NCI-H524 treated with DMSO at 0.1 percent for 48 hours (cell line): Measurements from ENCODE around the gene PIP5K1A.
"Not testable (repeated sequence)": the region's sequence is repeated elsewhere in the genome, so short reads cannot be mapped to it uniquely, and the experiment has no call there.

Source experiments
- DNase-seq: peaks from one replicate; lab custom pipeline; 2025; lab: John Stamatoyannopoulos, UW

The PIP5K1A gene

GRCh38 chr1:151198254-151199127, at the start of gene PIP5K1A:
Gene PIP5K1A, plus strand, starts transcription at chr1:151198552. Its CDS starts 445 bp downstream, at chr1:151198997.
- peak; percentile 84 for DNase-seq

GRCh38 chr1:151156515-151156819, 41.9 kb upstream of the PIP5K1A start, which contains the start of gene TNFAIP8L2:
Gene TNFAIP8L2, plus strand, starts transcription at chr1:151156649. Its CDS starts 2,049 bp downstream, at chr1:151158698.
- DNase-seq = no peak

GRCh38 chr1:151157067-151157531, 41.3 kb upstream of the PIP5K1A start:
- no peak for DNase-seq

GRCh38 chr1:151158326-151158725, 40.0 kb upstream of the PIP5K1A start:
- DNase-seq = no peak

GRCh38 chr1:151158751-151159251, 39.6 kb upstream of the PIP5K1A start:
- no peak for DNase-seq

GRCh38 chr1:151159373-151159772, 39.0 kb upstream of the PIP5K1A start:
- DNase-seq = no peak

- no peak for DNase-seq
These were observed 33.5 kb upstream of the PIP5K1A start for GRCh38 chr1:151164732-151165280.

GRCh38 chr1:151165281-151165737, 33.0 kb upstream of the PIP5K1A start:
- peak; percentile 78 for DNase-seq

- DNase-seq = peak; percentile 94
These were observed 32.4 kb upstream of the PIP5K1A start, which contains the start of the genes LYSMD1 and SCNM1 for GRCh38 chr1:151165738-151166504. Gene LYSMD1, minus strand, starts transcription at chr1:151165902. Its CDS starts 644 bp downstream, at chr1:151165258. Gene SCNM1, plus strand, starts transcription at chr1:151166144. Its CDS starts 9 bp downstream, at chr1:151166153.

GRCh38 chr1:151166505-151166956, 31.8 kb upstream of the PIP5K1A start:
- no peak for DNase-seq

GRCh38 chr1:151167116-151167515, 31.2 kb upstream of the PIP5K1A start:
- no peak for DNase-seq

GRCh38 chr1:151171190-151171589, 27.2 kb upstream of the PIP5K1A start:
- no peak for DNase-seq

GRCh38 chr1:151175041-151175741, 23.2 kb upstream of the PIP5K1A start:
- no peak for DNase-seq

GRCh38 chr1:151175863-151176262, 22.5 kb upstream of the PIP5K1A start, which contains the start of gene TMOD4:
Gene TMOD4, minus strand, starts transcription at chr1:151175981. Its CDS starts 1,106 bp downstream, at chr1:151174875.
- DNase-seq = no peak

- DNase-seq = no peak
These were observed 21.8 kb upstream of the PIP5K1A start for GRCh38 chr1:151176514-151177045.

GRCh38 chr1:151184211-151184610, 14.1 kb upstream of the PIP5K1A start:
- no peak for DNase-seq

GRCh38 chr1:151187205-151187604, 11.1 kb upstream of the PIP5K1A start:
- DNase-seq = peak; percentile 87

- not testable (repeated sequence) for DNase-seq
These were observed 9.7 kb upstream of the PIP5K1A start for GRCh38 chr1:151188667-151189066.

GRCh38 chr1:151189637-151190445, 8.5 kb upstream of the PIP5K1A start, which contains the start of gene VPS72:
Gene VPS72, minus strand, starts transcription at chr1:151190197. Its CDS starts 76 bp downstream, at chr1:151190121.
- peak; percentile 49 for DNase-seq

GRCh38 chr1:151192047-151192446, 6.3 kb upstream of the PIP5K1A start:
- no peak for DNase-seq
